ENCODE results near the gene SORCS2. TPM values are rescaled to one million over a fixed set of nuclear protein-coding genes. Genes with fewer than 3 reads are reported as not detected.

Gene SORCS2
- polyA plus RNA-seq, 3 donors, result 0.46 to 0.55 TPM; not detected in 1

DNA sequence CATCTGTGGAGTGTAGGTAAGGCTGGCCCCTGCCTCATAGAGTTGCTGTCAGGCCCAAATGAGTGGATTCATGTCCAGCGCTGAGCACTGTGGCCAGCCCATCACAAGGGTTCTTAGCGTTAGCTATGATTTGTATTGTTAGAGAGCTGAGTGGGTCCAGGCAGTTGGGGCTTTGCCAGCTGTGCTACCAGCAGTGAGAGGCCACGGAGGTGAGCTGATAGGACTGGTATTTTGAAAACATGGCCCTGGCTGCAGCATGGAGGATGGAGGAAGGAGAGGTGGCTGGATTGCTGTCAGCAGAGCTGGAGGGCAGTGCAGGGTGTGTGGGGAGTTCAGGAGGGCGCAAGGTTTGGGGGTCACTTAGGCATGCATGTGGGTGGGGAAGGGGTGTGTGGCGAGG is 172.6 kb downstream of the SORCS2 start:
- no peak overlapping the region for H3K4me3 Mint-ChIP-seq
- Histone ChIP-seq H4K20me1 (ENCODE audit: insufficient read depth, low read length) (no peaks in the 10 kb centered on the region), H3K27ac (ENCODE audit: low read depth in 1 of 2, low read length in 2 of 2) (no peak overlapping the region), H3K4me1 (ENCODE audit: control insufficient read depth in 1 of 2, insufficient read depth in 2 of 2, low read length in 2 of 2) (no peaks in the 10 kb centered on the region), H3K9me3 (replicated peaks in 1 of 2; ENCODE audit: control insufficient read depth in 1 of 2, insufficient read depth in 1 of 2, low read length in 2 of 2) (no peaks in the 10 kb centered on the region), H3K27me3 (ENCODE audit: control insufficient read depth in 2 of 2, insufficient read depth in 2 of 2, low read length in 2 of 2) (no peaks in the 10 kb centered on the region), H3K4me2 (replicated peaks; ENCODE audit: extremely low read depth, low read length, poor library complexity, severe bottlenecking) (no peak overlapping the region), H3K9ac (ENCODE audit: insufficient read depth, low read length, poor library complexity, severe bottlenecking) (no peak overlapping the region), H3K4me3 (replicated peaks in 1 of 3; ENCODE audit: low read depth in 2 of 3, low read length in 3 of 3) (no peak overlapping the region), H3K36me3 (replicated peaks in 1 of 2; ENCODE audit: control insufficient read depth in 1 of 2, insufficient read depth in 2 of 2, low read length in 2 of 2) (no peaks in the 10 kb centered on the region), H3K79me2 (ENCODE audit: insufficient read depth, low read length) (no peaks in the 10 kb centered on the region), H2AFZ (ENCODE audit: insufficient read depth, low read depth, low read length, poor library complexity, severe bottlenecking) (no peak overlapping the region)
- no peaks in the 10 kb centered on the region for H3K4me1 Mint-ChIP-seq
- intact Hi-C loops (cut with micrococcal nuclease), result no loop called here
- 75% methylated on average over 5 of the region's 5 CpGs for WGBS (ENCODE audit: insufficient coverage)
- TF ChIP-seq, protein P1, sequence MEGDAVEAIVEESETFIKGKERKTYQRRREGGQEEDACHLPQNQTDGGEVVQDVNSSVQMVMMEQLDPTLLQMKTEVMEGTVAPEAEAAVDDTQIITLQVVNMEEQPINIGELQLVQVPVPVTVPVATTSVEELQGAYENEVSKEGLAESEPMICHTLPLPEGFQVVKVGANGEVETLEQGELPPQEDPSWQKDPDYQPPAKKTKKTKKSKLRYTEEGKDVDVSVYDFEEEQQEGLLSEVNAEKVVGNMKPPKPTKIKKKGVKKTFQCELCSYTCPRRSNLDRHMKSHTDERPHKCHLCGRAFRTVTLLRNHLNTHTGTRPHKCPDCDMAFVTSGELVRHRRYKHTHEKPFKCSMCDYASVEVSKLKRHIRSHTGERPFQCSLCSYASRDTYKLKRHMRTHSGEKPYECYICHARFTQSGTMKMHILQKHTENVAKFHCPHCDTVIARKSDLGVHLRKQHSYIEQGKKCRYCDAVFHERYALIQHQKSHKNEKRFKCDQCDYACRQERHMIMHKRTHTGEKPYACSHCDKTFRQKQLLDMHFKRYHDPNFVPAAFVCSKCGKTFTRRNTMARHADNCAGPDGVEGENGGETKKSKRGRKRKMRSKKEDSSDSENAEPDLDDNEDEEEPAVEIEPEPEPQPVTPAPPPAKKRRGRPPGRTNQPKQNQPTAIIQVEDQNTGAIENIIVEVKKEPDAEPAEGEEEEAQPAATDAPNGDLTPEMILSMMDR (IDR thresholded peaks at IDR 0.05), result no peak
- DNase-seq, result no peak
- peaks cover 8 to 18% (median 13%) of the 10 kb centered on the region in 3 donors for H3K27me3 Mint-ChIP-seq (ENCODE audit: low read depth in 3 of 3)
- peaks cover 0 to 5% (median 0%) of the 10 kb centered on the region in 7 donors for H3K9me3 Mint-ChIP-seq
- no peak overlapping the region for H3K27ac Mint-ChIP-seq
- no peaks in the 10 kb centered on the region for H3K36me3 Mint-ChIP-seq

DNA sequence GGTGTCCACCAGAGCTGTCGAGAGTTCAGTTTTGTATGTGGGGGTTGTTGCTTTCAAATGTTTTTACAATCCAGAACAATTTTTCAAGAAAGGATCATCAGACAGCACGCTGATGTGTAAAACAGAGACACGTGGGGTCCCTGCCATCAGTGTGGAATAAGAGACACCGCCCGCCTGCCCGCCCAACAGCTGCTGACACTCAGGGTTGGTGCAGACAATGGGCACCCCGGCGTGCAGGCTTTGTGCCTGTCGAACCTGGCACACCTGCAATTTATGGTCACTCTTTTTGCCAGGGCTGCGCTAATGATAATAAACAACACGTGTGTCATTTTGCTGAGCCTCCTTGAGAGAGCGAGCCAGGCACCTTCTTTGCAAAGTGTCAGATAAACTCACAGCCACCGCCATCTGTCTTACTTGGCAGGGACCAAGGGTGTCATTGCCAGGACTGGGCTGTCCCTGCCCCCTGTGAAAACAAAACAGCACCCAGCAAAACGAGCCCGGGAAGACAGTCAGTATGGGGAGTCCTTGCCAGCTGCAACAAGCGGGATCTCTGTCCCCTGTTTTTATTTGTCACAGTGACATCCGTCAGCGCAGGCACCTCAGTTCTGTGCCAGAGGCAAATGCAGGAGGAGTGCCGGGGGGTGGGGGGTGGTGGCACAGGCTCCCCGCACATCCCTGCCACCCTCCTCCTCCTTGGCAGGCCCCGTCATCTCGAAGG is 173.3 kb downstream of the SORCS2 start:
- no peak overlapping the region for H3K4me2 ChIP-seq (replicated peaks; ENCODE audit: extremely low read depth, low read length, poor library complexity, severe bottlenecking)
- no peak overlapping the region for H3K9ac ChIP-seq (ENCODE audit: insufficient read depth, low read length, poor library complexity, severe bottlenecking)
- Mint-ChIP-seq H3K4me3 (no peak overlapping the region), H3K27ac (no peak overlapping the region), H3K36me3 (no peaks in the 10 kb centered on the region), H3K9me3 (peaks cover 0 to 5% (median 0%) of the 10 kb centered on the region in 7 donors), H3K27me3 (ENCODE audit: low read depth in 3 of 3) (peaks cover 8 to 17% (median 13%) of the 10 kb centered on the region in 3 donors), H3K4me1 (no peaks in the 10 kb centered on the region)
- no peak overlapping the region for H3K4me3 ChIP-seq (replicated peaks in 1 of 3; ENCODE audit: low read depth in 2 of 3, low read length in 3 of 3)
- DNase-seq, result no peak
- H3K79me2 ChIP-seq (ENCODE audit: insufficient read depth, low read length), result no peaks in the 10 kb centered on the region
- TF ChIP-seq, protein P1 (IDR thresholded peaks at IDR 0.05), result no peak
- no peaks in the 10 kb centered on the region for H3K9me3 ChIP-seq (replicated peaks in 1 of 2; ENCODE audit: control insufficient read depth in 1 of 2, insufficient read depth in 1 of 2, low read length in 2 of 2)
- intact Hi-C loops (cut with micrococcal nuclease), result no loop called here
- no peak overlapping the region for H3K27ac ChIP-seq (ENCODE audit: low read depth in 1 of 2, low read length in 2 of 2)
- no peaks in the 10 kb centered on the region for H3K36me3 ChIP-seq (replicated peaks in 1 of 2; ENCODE audit: control insufficient read depth in 1 of 2, insufficient read depth in 2 of 2, low read length in 2 of 2)
- H2AFZ ChIP-seq (ENCODE audit: insufficient read depth, low read depth, low read length, poor library complexity, severe bottlenecking), result no peak overlapping the region
- no peaks in the 10 kb centered on the region for H4K20me1 ChIP-seq (ENCODE audit: insufficient read depth, low read length)
- H3K27me3 ChIP-seq (ENCODE audit: control insufficient read depth in 2 of 2, insufficient read depth in 2 of 2, low read length in 2 of 2), result no peaks in the 10 kb centered on the region
- 65% methylated on average over 17 of the region's 22 CpGs for WGBS (ENCODE audit: insufficient coverage)
- H3K4me1 ChIP-seq (ENCODE audit: control insufficient read depth in 1 of 2, insufficient read depth in 2 of 2, low read length in 2 of 2), result no peaks in the 10 kb centered on the region

Data from CD14-positive monocyte (primary cell).